OCI-LY7 (cell line): ENCODE data around the gene STX16. TPM values are rescaled to one million over a fixed set of nuclear protein-coding genes. Genes with fewer than 3 reads are reported as not detected.

Experiments used
- BruUV-seq: library from RNA; stranded (reverse); fragments of 400-500 nt; replicated peaks from 2 replicates; lab custom pipeline; 2021; lab: Mats Ljungman, UMichigan
- CTCF ChIA-PET: fragments of 300-600 bp; sonication (Branson Sonifier 250); formaldehyde crosslinking; loops from one replicate; lab custom pipeline; 2022; ENCODE audit warnings: antibody characterized with exemption; ENCODE audit not compliant: unreplicated experiment; lab: Charles Lee
- POLR2A ChIA-PET: fragments of 300-600 bp; sonication (Branson Sonifier 250); formaldehyde crosslinking; loops from one replicate; lab custom pipeline; 2022; ENCODE audit warnings: antibody characterized with exemption; lab: Charles Lee
- DNase-seq: peaks from one replicate; pipeline ENCODE4 v3.0.0-alpha.2; 2015; ENCODE audit warnings: low spot score
- H2AFZ ChIP-seq: fragments of 200-600 bp; sonication (generic), shearing (Covaris generic); 2 replicates; pipeline ENCODE4 v1.6.1; 2014; ENCODE audit warnings: mild to moderate bottlenecking, antibody characterized with exemption, low read length, moderate library complexity
- H3K27ac ChIP-seq: fragments of 200-600 bp; sonication (generic); 2 replicates; pipeline ENCODE4 v1.5.1; 2014; ENCODE audit warnings: mixed run types, low read depth, mild to moderate bottlenecking, moderate library complexity, low read length, inconsistent platforms; ENCODE audit not compliant: poor library complexity, severe bottlenecking
- H3K36me3 ChIP-seq: fragments of 200-600 bp; sonication (generic); 2 replicates; pipeline ENCODE4 v1.6.1; 2014; ENCODE audit warnings: mild to moderate bottlenecking, antibody characterized with exemption, low read length, moderate library complexity, mixed read lengths; ENCODE audit not compliant: insufficient read depth
- H3K4me1 ChIP-seq: fragments of 200-600 bp; sonication (generic); 2 replicates; pipeline ENCODE4 v1.5.1; 2014; ENCODE audit warnings: mild to moderate bottlenecking, low read length; ENCODE audit not compliant: insufficient read depth, poor library complexity, severe bottlenecking
- H3K4me2 ChIP-seq: fragments of 200-600 bp; sonication (generic); 2 replicates; pipeline ENCODE4 v1.6.1; 2014; ENCODE audit warnings: mild to moderate bottlenecking, low read length
- H3K4me3 ChIP-seq: fragments of 200-600 bp; sonication (generic); 2 replicates; pipeline ENCODE4 v1.5.1; 2014; ENCODE audit warnings: mild to moderate bottlenecking, low read depth, low read length; ENCODE audit not compliant: poor library complexity, severe bottlenecking
- H3K79me2 ChIP-seq: fragments of 200-600 bp; sonication (generic); 2 replicates; pipeline ENCODE4 v1.6.1; 2016; ENCODE audit warnings: low read depth, mild to moderate bottlenecking, low read length, moderate library complexity, mixed read lengths; ENCODE audit not compliant: insufficient read depth
- H3K9me2 ChIP-seq: fragments of 200-600 bp; sonication (generic); 2 replicates; pipeline ENCODE4 v1.6.1; 2016; ENCODE audit warnings: mild to moderate bottlenecking, low read length, mixed read lengths; ENCODE audit not compliant: insufficient read depth
- H3K9me3 ChIP-seq: fragments of 200-600 bp; sonication (generic); 2 replicates; pipeline ENCODE4 v1.6.1; 2014; ENCODE audit warnings: mild to moderate bottlenecking, mixed run types, low read length, mixed read lengths
- H4K20me1 ChIP-seq: fragments of 200-600 bp; sonication (generic); 2 replicates; pipeline ENCODE4 v1.6.1; 2014; ENCODE audit warnings: mild to moderate bottlenecking, antibody characterized with exemption, low read length, moderate library complexity, mixed read lengths; ENCODE audit not compliant: insufficient read depth
- CTCF ChIP-seq: fragments of 200-600 bp; sonication (generic); conservative IDR thresholded peaks from 2 replicates; pipeline ENCODE4 v1.5.1; 2014; ENCODE audit warnings: mild to moderate bottlenecking, antibody characterized with exemption, low read length, moderate library complexity, mixed read lengths
- EZH2phosphoT487 ChIP-seq: fragments of 200-600 bp; sonication (generic); IDR thresholded peaks from 2 replicates; pipeline ENCODE4 v1.6.1; 2018; ENCODE audit warnings: low read depth, borderline replicate concordance, mild to moderate bottlenecking, mixed run types, antibody characterized with exemption, low read length, moderate library complexity, mixed read lengths
- intact Hi-C: fragments of 100-400 bp; cut with micrococcal nuclease; formaldehyde crosslinking; loops from one replicate; pipeline ENCODE4 v1.10.0; 2022; ENCODE audit not compliant: unreplicated experiment
- total RNA-seq, 2 experiments: library from RNA; depleted of rRNA in 1 of 2; stranded (reverse); fragments of >200 nt in 1 of 2; shearing (Covaris generic) in 1 of 2; gene quantifications; 2 replicates each; pipeline ENCODE4 v1.2.3, GENCODE V29; 2014 to 2022

Gene STX16
- total RNA-seq, 2 experiments from 2014 or later, result 48.2 to 89.5 TPM

DNA sequence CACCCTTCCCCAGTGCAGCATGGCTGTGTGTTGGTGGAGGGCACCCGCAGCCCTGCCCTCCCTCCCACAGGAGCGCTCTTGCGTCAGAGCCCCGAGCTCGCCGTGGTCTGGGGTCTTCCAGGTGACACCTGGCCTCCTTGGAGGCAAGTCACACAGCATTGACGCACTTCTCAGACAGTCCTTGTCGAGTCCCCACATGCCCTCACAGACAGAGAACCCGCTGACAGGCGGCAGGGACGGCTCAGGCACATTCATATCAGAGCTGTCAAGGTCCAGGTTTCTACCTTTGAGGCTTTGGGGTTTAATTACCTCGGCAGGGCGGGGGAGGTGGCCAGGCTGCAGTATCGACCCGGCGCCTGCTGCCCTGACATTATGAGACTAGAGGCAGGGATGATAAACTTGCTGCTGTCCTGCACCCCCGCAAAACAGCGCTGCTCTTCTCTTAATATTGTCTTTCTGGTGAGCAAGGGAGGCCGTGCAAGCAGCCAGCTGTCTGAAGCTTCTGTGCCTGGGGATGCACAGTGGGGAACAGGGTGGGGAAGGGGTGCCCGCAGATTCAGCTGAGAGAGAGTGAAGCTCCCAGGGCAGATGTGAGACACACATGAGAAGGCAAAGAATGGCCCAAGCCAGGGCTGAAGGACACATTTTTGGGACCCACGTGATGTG lies 46.3 kb downstream of the STX16 start:
- Histone ChIP-seq H3K36me3 (no peaks in the 10 kb centered on the region), H3K9me2 (no peaks in the 10 kb centered on the region), H3K9me3 (no peaks in the 10 kb centered on the region), H2AFZ (no peak overlapping the region), H3K4me1 (no peaks in the 10 kb centered on the region), H4K20me1 (no peaks in the 10 kb centered on the region), H3K27ac (no peak overlapping the region), H3K79me2 (no peaks in the 10 kb centered on the region), H3K4me2 (no peak overlapping the region), H3K4me3 (no peak overlapping the region)
- intact Hi-C loops, result no loop called here
- BruUV-seq, result no TSS peak
- TF ChIP-seq CTCF (no peak), EZH2phosphoT487 (no peak)
- ChIA-PET CTCF (no interaction called here), POLR2A (no interaction called here)
- DNase-seq, result no peak

GRCh38 chr20:58697867-58698703 lies 47.0 kb downstream of the STX16 start:
- H3K4me3 ChIP-seq, result no peak overlapping the region
- no peaks in the 10 kb centered on the region for H3K9me2 ChIP-seq
- H3K4me1 ChIP-seq, result no peaks in the 10 kb centered on the region
- H4K20me1 ChIP-seq, result no peaks in the 10 kb centered on the region
- DNase-seq, result no peak
- POLR2A ChIA-PET, result no interaction called here
- CTCF ChIA-PET, result no interaction called here
- no peaks in the 10 kb centered on the region for H3K36me3 ChIP-seq
- BruUV-seq, result no TSS peak
- no peak overlapping the region for H3K4me2 ChIP-seq
- no peak overlapping the region for H2AFZ ChIP-seq
- H3K27ac ChIP-seq, result no peak overlapping the region
- intact Hi-C loops, result no loop called here
- H3K9me3 ChIP-seq, result no peaks in the 10 kb centered on the region
- H3K79me2 ChIP-seq, result no peaks in the 10 kb centered on the region
- TF ChIP-seq EZH2phosphoT487, result no peak
- no peak for TF ChIP-seq CTCF
